ENCODE results near the gene ABCA1.

ABCA1 gene

DNA sequence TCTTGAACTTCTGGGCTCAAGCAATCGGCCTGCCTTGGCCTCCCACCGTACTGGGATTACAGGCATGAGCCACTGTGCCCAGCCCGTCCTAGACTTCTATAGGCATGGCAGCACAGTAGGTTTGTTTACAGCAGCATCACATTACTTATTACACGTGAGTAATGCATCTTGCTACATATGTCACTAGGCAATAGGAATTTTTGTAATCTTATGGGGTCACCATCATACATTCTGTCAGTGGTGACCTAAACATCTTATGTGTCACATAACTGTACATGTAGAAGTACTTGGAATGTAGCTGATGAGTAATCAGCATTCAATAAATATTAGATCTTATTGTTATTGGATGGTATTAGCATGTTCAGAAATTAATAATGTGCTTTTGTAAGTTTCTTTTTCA is 22.9 kb upstream of the ABCA1 start:
- no peaks in the 10 kb centered on the region for H3K79me2 ChIP-seq (ENCODE audit: insufficient read depth, low read length)
- H2AFZ ChIP-seq (ENCODE audit: low read depth, low read length) = no peak overlapping the region
- H3K27ac ChIP-seq (ENCODE audit: low read length) = no peak overlapping the region
- H3K4me2 ChIP-seq (ENCODE audit: insufficient read depth, low read length) = no peak overlapping the region
- H3K9me3 ChIP-seq (ENCODE audit: insufficient read depth, low read length, severe bottlenecking) = no peaks in the 10 kb centered on the region
- TF ChIP-seq, protein P1, sequence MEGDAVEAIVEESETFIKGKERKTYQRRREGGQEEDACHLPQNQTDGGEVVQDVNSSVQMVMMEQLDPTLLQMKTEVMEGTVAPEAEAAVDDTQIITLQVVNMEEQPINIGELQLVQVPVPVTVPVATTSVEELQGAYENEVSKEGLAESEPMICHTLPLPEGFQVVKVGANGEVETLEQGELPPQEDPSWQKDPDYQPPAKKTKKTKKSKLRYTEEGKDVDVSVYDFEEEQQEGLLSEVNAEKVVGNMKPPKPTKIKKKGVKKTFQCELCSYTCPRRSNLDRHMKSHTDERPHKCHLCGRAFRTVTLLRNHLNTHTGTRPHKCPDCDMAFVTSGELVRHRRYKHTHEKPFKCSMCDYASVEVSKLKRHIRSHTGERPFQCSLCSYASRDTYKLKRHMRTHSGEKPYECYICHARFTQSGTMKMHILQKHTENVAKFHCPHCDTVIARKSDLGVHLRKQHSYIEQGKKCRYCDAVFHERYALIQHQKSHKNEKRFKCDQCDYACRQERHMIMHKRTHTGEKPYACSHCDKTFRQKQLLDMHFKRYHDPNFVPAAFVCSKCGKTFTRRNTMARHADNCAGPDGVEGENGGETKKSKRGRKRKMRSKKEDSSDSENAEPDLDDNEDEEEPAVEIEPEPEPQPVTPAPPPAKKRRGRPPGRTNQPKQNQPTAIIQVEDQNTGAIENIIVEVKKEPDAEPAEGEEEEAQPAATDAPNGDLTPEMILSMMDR (IDR thresholded peaks at IDR 0.05; ENCODE audit: borderline replicate concordance, extremely low read depth, low read length, poor library complexity, severe bottlenecking) = no peak
- no peak for TF ChIP-seq EZH2 (IDR thresholded peaks at IDR 0.05; ENCODE audit: borderline replicate concordance, low read depth, low read length, severe bottlenecking)
- DNase-seq = no peak
- no peak overlapping the region for H3K4me3 ChIP-seq (ENCODE audit: low read depth in 1 of 2, low read length in 2 of 2)
- H3K9ac ChIP-seq (ENCODE audit: low read depth, low read length) = no peak overlapping the region
- ATAC-seq (ENCODE audit: insufficient read depth, low read depth) = no peak
- H3K36me3 ChIP-seq (ENCODE audit: insufficient read depth, low read length) = no peaks in the 10 kb centered on the region
- H3K4me1 ChIP-seq (ENCODE audit: insufficient read depth, low read length) = no peaks in the 10 kb centered on the region
- no peaks in the 10 kb centered on the region for H4K20me1 ChIP-seq (ENCODE audit: insufficient read depth, low read length)
- H3K27me3 ChIP-seq (ENCODE audit: insufficient read depth, low read length, poor library complexity) = no peaks in the 10 kb centered on the region

DNA sequence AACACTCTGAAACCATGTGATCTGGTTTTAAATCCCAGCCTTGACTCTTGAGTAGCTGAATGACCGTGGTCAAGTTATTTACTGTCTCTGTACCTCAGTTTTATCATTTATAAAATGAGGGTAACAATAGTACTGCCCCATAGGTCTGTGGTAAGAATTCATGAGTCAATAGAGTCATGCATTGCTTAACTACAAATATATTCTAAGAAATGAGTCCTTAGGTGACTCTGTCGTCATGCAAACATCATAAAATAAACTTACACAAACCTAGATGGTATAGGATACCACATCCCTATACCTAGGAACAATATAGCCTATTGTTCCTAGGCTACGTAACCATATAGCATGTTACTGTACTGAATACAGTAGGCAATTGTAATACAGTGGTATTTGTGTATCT is 20.3 kb upstream of the ABCA1 start:
- no peaks in the 10 kb centered on the region for H3K36me3 ChIP-seq (ENCODE audit: insufficient read depth, low read length)
- no peaks in the 10 kb centered on the region for H4K20me1 ChIP-seq (ENCODE audit: insufficient read depth, low read length)
- DNase-seq = no peak
- no peak overlapping the region for H3K4me3 ChIP-seq (ENCODE audit: low read depth in 1 of 2, low read length in 2 of 2)
- H2AFZ ChIP-seq (ENCODE audit: low read depth, low read length) = no peak overlapping the region
- ATAC-seq (ENCODE audit: insufficient read depth, low read depth) = no peak
- no peaks in the 10 kb centered on the region for H3K9me3 ChIP-seq (ENCODE audit: insufficient read depth, low read length, severe bottlenecking)
- H3K79me2 ChIP-seq (ENCODE audit: insufficient read depth, low read length) = no peaks in the 10 kb centered on the region
- H3K27me3 ChIP-seq (ENCODE audit: insufficient read depth, low read length, poor library complexity) = no peaks in the 10 kb centered on the region
- no peak for TF ChIP-seq EZH2 (IDR thresholded peaks at IDR 0.05; ENCODE audit: borderline replicate concordance, low read depth, low read length, severe bottlenecking)
- TF ChIP-seq, protein P1 (IDR thresholded peaks at IDR 0.05; ENCODE audit: borderline replicate concordance, extremely low read depth, low read length, poor library complexity, severe bottlenecking) = no peak
- H3K27ac ChIP-seq (ENCODE audit: low read length) = no peak overlapping the region
- no peaks in the 10 kb centered on the region for H3K4me1 ChIP-seq (ENCODE audit: insufficient read depth, low read length)
- H3K4me2 ChIP-seq (ENCODE audit: insufficient read depth, low read length) = no peak overlapping the region
- no peak overlapping the region for H3K9ac ChIP-seq (ENCODE audit: low read depth, low read length)

DNA sequence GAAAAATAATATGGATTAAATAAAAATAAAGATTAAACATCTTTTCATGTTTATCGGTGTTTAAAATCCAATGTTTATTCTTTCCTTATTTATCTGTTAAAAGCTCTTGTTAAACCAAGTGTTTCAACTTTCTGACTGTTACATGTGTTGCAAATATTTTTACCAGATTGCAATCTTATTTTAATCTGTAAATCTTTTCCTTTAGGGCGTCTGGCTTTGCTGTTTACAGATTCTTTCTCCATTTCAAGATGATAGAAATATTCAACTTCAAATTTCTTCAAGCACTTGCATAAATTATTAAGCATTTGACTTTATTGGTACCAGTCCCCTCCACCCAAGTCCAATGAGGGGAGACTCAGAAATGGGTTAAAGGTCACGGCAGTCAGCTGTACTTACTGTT is 16.9 kb upstream of the ABCA1 start:
- Histone ChIP-seq H3K9me3 (ENCODE audit: insufficient read depth, low read length, severe bottlenecking) (no peaks in the 10 kb centered on the region), H3K4me2 (ENCODE audit: insufficient read depth, low read length) (no peak overlapping the region), H3K27ac (ENCODE audit: low read length) (no peak overlapping the region), H3K27me3 (ENCODE audit: insufficient read depth, low read length, poor library complexity) (no peaks in the 10 kb centered on the region), H3K36me3 (ENCODE audit: insufficient read depth, low read length) (no peaks in the 10 kb centered on the region), H3K79me2 (ENCODE audit: insufficient read depth, low read length) (no peaks in the 10 kb centered on the region), H2AFZ (ENCODE audit: low read depth, low read length) (no peak overlapping the region), H4K20me1 (ENCODE audit: insufficient read depth, low read length) (no peaks in the 10 kb centered on the region), H3K4me3 (ENCODE audit: low read depth in 1 of 2, low read length in 2 of 2) (no peak overlapping the region), H3K9ac (ENCODE audit: low read depth, low read length) (no peak overlapping the region), H3K4me1 (ENCODE audit: insufficient read depth, low read length) (no peaks in the 10 kb centered on the region)
- TF ChIP-seq EZH2 (IDR thresholded peaks at IDR 0.05; ENCODE audit: borderline replicate concordance, low read depth, low read length, severe bottlenecking) = no peak
- TF ChIP-seq, protein P1 (IDR thresholded peaks at IDR 0.05; ENCODE audit: borderline replicate concordance, extremely low read depth, low read length, poor library complexity, severe bottlenecking) = no peak
- ATAC-seq (ENCODE audit: insufficient read depth, low read depth) = no peak
- no peak for DNase-seq

DNA sequence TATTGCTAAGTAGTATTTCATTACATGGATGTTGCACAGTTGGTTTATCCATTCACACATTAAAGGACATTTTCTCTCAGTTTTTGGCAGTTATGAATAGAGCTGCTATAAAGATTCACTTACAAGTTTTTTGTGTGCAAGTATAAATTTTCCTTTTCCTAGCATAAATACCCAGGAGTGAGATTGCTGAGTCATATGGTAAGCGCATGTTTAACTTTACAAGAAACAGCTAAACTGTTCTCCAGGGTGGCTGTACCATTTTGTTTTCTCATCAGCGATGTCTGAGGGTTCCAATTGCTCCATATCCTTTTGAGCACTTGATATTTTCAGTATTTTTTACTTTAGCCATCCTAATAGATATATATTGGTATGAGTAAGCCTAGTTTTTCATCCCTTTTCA is 16.4 kb upstream of the ABCA1 start:
- DNase-seq = no peak
- Histone ChIP-seq H3K36me3 (ENCODE audit: insufficient read depth, low read length) (no peaks in the 10 kb centered on the region), H3K4me2 (ENCODE audit: insufficient read depth, low read length) (no peak overlapping the region), H3K27ac (ENCODE audit: low read length) (no peak overlapping the region), H3K79me2 (ENCODE audit: insufficient read depth, low read length) (no peaks in the 10 kb centered on the region), H3K4me3 (ENCODE audit: low read depth in 1 of 2, low read length in 2 of 2) (no peak overlapping the region), H3K27me3 (ENCODE audit: insufficient read depth, low read length, poor library complexity) (no peaks in the 10 kb centered on the region), H3K9me3 (ENCODE audit: insufficient read depth, low read length, severe bottlenecking) (no peaks in the 10 kb centered on the region), H4K20me1 (ENCODE audit: insufficient read depth, low read length) (no peaks in the 10 kb centered on the region), H2AFZ (ENCODE audit: low read depth, low read length) (no peak overlapping the region), H3K9ac (ENCODE audit: low read depth, low read length) (no peak overlapping the region), H3K4me1 (ENCODE audit: insufficient read depth, low read length) (no peaks in the 10 kb centered on the region)
- no peak for ATAC-seq (ENCODE audit: insufficient read depth, low read depth)
- no peak for TF ChIP-seq EZH2 (IDR thresholded peaks at IDR 0.05; ENCODE audit: borderline replicate concordance, low read depth, low read length, severe bottlenecking)
- TF ChIP-seq, protein P1 (IDR thresholded peaks at IDR 0.05; ENCODE audit: borderline replicate concordance, extremely low read depth, low read length, poor library complexity, severe bottlenecking) = no peak

Data from DND-41 (cell line).